KOPT-K1 (cell line): Measurements from ENCODE around the gene TMPRSS13.

Experiments used
- H3K27ac ChIP-seq: fragments of 200-600 bp; sonication (generic); 2 replicates; pipeline ENCODE4 v1.5.1; 2016; ENCODE audit warnings: antibody characterized with exemption, mild to moderate bottlenecking, low read depth, low read length; ENCODE audit not compliant: poor library complexity, severe bottlenecking
- H3K36me3 ChIP-seq: fragments of 200-600 bp; sonication (generic); 2 replicates; pipeline ENCODE4 v1.5.1; 2017; ENCODE audit warnings: antibody characterized with exemption, mild to moderate bottlenecking, low read length, moderate library complexity; ENCODE audit not compliant: insufficient read depth
- H3K9me3 ChIP-seq: fragments of 200-600 bp; sonication (generic); 2 replicates; pipeline ENCODE4 v1.5.1; 2017; ENCODE audit warnings: antibody characterized with exemption, low read length, mild to moderate bottlenecking; ENCODE audit not compliant: insufficient read depth, poor library complexity, severe bottlenecking

Gene TMPRSS13

DNA sequence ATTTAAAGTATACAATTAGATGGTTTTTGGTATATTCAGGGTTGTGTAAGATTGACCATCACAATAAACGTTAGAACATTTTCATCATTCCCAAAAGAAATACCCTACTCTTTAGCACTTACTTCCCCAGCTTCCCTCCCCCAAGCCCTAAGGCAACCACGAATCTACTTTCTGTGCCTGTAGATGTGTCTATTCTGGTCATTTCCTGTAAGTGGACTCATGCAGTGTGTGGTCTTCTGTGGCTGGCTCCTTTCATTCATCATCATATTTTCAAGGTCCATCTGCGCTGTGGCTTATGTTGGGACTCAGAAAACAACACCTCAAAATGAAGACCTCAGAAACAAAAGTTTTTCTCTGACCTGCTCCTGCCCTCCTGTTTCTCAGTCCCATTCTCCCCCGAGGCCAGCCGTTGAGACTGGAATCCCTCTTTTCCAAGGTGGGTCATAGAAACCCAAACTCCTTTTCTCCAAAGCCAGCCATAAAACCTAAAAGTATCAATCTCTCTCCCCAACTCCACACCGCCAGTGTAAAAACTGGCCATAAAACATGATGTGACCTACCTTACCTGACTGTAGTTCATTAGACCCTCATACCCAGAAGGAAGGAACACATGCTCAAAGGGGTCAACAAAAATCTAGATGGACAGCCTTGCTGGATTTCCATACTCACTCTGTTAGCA is 12.9 kb upstream of the TMPRSS13 start:
- H3K9me3 ChIP-seq = peaks cover 8% of the 10 kb centered on the region
- no peaks in the 10 kb centered on the region for H3K36me3 ChIP-seq
- no peak overlapping the region for H3K27ac ChIP-seq

DNA sequence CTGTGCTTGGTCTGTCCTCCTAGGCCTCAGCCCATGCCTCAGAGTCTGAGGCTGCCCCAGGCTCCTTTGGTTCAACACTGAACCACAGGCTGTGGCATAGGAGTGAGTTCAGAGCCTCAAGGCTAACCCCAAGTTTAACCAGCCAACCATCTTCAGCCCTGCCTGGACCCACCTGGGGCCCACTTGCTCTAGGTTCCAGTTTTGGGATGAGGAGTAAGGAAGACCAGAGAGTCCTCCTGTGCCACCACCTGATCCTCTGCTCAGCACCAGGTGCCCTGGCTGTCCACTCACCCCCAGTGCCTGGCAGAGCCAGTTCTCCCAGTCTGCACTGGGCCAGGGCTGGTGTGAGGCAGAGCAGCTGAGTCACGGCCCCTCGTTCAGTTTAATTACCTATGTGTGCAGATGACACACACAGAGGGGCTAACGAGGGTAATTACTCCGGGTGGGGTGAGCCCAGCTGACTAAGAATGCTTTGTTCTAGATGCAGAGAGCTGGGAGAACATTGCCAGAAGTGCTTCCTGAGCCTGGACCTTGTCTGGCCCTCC is 12.0 kb upstream of the TMPRSS13 start:
- H3K9me3 ChIP-seq = peaks cover 8% of the 10 kb centered on the region
- H3K36me3 ChIP-seq = no peaks in the 10 kb centered on the region
- no peak overlapping the region for H3K27ac ChIP-seq

DNA sequence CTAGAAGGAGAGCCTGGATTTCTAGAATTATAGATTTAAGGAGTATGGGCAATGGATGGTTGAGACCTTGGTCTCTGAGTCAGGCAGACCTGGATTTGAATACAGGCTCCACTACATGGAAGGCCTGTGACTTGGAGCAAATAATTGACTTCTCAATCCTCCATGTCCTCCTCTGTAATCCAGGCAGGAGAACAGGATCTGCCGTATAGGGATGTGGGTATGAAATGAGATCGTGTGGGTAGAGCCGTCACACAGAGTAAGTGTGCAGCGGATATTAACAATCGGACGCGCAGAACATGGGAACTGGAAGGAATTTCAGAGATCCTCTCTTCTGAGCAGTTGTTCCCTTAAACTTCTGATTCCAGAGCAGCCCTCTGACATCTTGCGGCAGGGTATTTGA is 11.5 kb upstream of the TMPRSS13 start:
- Histone ChIP-seq H3K27ac (no peak overlapping the region), H3K36me3 (no peaks in the 10 kb centered on the region), H3K9me3 (peaks cover 8% of the 10 kb centered on the region)

DNA sequence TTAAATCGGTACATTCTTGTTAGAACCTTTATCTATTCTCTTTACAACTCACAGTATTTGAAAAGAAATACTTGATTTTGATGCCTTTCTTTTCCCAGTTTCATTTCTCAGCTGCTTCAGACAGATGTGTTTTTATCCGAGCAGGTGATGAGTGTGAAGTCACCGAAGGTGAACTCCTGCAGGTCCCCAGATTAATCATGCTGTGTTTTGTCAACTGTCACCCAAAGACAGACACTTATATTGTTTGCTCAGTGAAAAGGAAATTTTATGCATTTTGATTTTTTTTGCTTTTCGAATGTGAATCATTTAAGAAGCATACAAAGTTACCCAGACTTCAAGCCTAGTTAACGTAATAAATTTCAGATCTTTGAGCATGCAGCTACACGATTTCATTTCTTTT is 7.8 kb upstream of the TMPRSS13 start:
- Histone ChIP-seq H3K36me3 (no peaks in the 10 kb centered on the region), H3K27ac (no peak overlapping the region), H3K9me3 (no peaks in the 10 kb centered on the region)

DNA sequence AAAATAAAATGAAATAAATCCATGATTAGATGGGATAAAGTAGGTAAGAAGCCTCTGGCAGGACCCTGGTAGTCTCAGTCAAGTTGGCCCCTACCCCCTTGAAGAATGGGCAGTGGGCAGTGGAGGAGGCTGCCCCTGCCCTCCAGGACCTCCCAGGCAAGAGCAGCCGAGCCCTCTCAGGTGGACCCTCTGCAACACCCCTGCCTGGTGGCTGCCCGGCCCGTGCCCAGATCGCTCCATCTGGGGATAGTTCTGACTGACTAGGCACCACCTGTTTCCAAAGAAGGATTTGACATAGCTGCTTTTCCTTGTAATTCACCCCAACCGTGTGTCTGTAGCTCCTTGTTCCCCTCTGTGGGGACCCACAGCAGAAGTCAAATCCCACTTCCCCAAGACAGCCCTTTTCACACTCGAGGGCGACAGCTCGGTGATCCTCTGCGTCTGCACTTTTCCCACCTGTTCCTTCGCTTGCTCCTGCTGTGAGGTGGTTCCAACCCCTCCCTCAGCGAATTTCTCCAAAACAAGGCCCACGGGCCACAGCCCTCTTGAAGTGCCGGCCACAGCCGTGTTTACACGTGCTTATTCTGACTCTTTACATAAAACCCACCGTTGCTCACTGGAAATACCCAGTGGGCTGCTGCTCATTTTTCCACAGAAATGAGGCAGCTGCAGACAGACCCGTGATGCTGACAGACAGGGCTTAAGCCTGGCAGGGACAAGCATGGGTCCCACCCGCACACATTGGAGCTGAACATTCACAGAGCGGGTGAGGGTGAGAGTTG is 5.5 kb upstream of the TMPRSS13 start:
- Histone ChIP-seq H3K27ac (no peak overlapping the region), H3K36me3 (no peaks in the 10 kb centered on the region), H3K9me3 (no peaks in the 10 kb centered on the region)

DNA sequence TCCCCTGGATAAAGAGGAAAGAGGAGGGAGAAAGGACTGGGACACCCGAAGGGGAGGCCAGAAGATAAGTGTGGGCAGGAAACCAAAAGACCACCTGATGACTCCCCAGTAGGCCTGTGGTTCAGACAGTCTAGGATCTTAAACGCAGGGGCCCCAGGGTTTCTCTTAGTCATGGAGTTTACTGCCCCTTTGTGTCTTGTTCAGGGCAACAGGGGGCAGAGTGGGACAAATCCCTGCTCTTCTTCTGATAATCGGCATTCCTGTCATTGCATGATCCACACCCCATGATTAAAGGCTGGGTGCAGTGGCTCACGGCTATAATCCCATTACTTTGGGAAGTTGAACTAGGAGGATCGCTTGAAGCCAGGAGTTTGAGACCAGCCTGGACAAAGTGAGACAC is 4.7 kb upstream of the TMPRSS13 start:
- H3K27ac ChIP-seq = peak overlapping the region; percentile 18
- no peaks in the 10 kb centered on the region for H3K9me3 ChIP-seq

DNA sequence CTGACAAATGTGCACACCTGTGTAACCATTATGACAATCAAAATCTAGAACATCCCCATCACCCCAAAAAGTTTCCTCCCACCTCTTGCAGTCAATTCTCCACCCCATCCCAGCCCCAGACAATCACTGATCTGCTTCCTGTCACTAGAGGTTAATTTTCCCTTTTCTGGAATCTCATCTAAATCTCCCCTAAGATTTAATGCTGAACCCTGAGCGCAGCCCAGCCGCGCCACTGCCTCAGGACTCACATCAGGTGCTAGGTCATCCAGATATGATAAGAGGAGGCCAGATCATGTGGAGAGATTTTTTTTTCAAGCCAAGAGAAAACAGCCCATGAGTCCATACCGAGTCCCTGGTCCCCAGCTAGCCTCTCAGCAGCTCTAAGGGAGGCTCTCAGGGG is 4.3 kb upstream of the TMPRSS13 start:
- no peaks in the 10 kb centered on the region for H3K36me3 ChIP-seq
- peak overlapping the region; percentile 18 for H3K27ac ChIP-seq
- no peaks in the 10 kb centered on the region for H3K9me3 ChIP-seq

More for the DNA sequence above, 4.7 kb upstream of the TMPRSS13 start:
- H3K36me3 ChIP-seq = no peaks in the 10 kb centered on the region

DNA sequence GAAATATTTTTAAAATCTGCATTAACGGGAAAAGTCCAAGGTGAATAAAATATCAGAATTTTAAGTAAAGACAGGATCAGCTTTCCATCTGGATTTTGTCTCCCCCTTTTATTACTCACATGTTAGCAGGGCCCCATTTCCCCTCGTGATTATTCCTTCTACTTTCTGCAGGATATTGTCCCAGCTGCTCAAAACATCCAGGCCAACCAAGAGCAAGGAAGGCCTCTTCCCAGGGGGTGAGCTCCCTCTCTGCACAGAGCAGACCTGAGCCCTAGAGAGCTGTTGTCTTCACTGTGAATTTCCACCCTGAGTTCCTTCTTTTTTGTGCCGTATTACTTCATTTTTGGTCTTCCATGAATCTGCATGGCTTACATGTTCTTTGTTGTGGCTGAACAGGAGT is 3.7 kb upstream of the TMPRSS13 start:
- Histone ChIP-seq H3K27ac (peak overlapping the region; percentile 84), H3K36me3 (no peaks in the 10 kb centered on the region), H3K9me3 (no peaks in the 10 kb centered on the region)

DNA sequence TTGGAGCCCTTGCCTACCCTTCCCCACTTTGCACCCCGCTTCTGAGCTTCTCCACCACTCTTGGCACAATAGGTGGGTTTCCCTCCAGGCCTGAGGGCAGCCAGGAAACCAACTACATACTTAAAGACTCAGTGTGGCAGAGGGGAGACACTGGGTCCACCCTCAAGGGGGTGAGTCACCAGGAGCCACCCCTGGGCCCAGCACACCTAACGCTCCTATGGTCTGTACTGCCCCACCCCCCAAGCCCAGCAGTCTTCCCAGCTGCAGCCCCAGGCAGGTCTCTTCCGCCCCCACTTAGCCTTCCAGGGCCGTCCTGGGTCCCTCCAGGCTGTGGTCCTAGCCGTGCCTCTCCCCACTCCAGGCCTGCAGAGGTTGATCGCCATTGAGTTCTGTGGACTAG is 3.2 kb upstream of the TMPRSS13 start:
- H3K36me3 ChIP-seq = no peaks in the 10 kb centered on the region
- no peaks in the 10 kb centered on the region for H3K9me3 ChIP-seq
- H3K27ac ChIP-seq = peak overlapping the region; percentile 84

DNA sequence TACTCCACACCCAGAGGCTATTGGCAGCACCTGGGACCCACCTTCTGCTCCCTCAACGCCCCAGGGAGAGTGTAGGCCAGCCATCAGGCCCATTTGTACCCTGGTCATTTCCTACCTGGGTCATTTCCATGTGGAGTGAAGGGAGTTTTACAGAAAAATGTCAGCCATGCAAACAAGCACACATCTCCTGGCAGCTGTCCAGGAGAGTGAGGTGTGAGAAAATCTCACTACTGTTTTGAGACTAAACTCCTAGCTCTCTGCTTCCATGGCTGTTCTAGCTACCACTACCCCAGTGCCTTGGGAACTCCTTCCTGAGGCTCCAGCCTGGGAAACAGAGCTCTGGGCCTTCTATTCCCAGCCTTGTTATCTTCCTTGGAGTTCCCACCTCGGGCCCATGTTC is 2.8 kb upstream of the TMPRSS13 start:
- Histone ChIP-seq H3K36me3 (no peaks in the 10 kb centered on the region), H3K27ac (peak overlapping the region; percentile 84), H3K9me3 (no peaks in the 10 kb centered on the region)

DNA sequence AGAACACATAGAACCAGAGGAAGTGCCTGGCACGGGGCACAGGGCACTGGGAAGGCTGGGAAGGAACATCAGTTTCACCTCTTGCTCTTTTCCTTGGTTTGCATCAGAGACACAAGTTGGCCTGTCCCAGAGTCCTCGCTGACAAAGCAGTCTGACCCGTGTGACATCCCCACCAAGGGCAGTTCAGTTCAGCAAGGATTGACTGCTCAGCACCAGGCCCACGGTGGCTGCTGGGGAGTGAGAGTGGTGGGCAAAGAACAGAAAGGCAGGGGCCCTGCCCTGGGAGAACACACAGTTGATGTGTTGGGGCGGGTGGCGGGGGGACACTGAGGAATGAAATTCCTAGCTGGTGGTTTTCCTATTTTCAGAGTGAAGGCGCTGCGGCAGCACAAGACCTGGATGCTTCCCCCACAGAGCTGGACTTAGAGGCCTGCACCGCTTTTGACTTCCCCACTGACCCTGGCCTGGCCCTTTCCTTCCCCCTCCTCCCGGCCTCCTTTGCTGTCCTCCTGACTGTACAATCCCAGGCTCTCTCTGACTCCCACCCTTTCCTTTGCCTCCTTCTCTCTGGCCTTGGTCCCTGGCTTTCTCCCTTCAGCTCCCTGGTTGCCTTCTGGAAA is 2.2 kb upstream of the TMPRSS13 start:
- H3K9me3 ChIP-seq = no peaks in the 10 kb centered on the region
- no peaks in the 10 kb centered on the region for H3K36me3 ChIP-seq
- H3K27ac ChIP-seq = peak overlapping the region; percentile 84

DNA sequence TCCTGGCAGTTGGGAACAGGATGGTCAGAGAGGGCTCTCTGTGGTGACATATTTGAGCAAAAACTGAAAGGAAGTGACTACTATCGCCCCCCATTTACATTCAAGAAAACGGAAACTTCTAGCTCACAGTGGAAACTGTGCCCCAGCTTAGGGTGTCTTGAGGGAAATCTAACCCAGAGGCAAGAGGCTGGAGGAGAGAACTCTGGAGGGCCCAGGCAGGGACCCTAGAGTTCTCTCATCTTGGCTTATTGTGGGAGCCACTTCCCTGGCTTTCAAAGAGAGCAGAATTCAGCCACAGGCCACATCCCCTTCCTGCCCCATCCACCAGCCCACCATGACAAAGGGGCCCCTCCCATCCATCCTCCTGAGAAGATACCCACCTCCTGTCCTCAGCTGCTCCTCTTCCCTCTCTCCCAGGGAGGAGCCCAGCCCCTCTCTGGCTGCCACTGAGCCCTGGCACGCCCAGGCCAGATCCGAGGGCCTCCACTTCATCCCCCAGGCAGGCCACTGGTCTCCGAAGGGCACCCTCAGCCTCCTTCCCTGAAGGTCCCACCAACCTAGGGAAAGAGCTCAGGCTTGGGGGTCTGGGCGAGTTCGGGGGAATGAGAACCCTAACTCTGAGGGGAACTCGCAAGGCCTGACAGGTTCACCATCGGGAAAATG is 1.6 kb upstream of the TMPRSS13 start:
- H3K36me3 ChIP-seq = no peaks in the 10 kb centered on the region
- H3K9me3 ChIP-seq = no peaks in the 10 kb centered on the region
- peak overlapping the region; percentile 84 for H3K27ac ChIP-seq

DNA sequence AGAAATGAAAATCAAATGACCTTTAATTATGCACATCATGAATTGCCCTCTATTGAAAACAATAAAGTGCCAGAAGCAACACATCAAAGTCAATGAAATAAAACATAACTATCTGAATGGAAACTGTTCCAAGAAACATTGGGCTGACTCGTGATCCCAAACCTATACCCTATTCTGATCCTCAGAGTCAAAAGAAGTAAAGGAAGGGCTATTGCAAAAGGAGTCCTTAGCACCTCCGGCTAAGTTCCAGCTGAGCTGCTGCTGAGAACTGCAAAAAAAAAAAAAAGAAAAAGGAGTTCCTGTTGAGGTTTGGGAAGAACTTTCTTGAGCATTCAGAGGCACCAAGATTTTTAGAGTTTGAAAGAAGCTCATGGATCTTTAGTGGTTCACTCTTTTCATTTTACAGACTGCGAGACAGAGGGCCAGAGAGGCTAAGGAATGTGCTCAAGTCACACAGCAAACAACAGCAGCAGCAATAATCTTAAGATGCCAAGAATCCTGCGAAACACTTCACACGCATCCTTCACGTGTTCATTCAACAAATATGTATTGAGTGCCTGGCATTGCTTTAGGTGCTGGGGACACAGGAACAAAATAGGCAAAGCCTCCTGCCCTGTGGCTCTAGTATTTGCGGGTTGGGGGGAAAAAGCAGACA is 841 bp upstream of the TMPRSS13 start:
- Histone ChIP-seq H3K36me3 (no peaks in the 10 kb centered on the region), H3K27ac (peak overlapping the region; percentile 84), H3K9me3 (no peaks in the 10 kb centered on the region)

DNA sequence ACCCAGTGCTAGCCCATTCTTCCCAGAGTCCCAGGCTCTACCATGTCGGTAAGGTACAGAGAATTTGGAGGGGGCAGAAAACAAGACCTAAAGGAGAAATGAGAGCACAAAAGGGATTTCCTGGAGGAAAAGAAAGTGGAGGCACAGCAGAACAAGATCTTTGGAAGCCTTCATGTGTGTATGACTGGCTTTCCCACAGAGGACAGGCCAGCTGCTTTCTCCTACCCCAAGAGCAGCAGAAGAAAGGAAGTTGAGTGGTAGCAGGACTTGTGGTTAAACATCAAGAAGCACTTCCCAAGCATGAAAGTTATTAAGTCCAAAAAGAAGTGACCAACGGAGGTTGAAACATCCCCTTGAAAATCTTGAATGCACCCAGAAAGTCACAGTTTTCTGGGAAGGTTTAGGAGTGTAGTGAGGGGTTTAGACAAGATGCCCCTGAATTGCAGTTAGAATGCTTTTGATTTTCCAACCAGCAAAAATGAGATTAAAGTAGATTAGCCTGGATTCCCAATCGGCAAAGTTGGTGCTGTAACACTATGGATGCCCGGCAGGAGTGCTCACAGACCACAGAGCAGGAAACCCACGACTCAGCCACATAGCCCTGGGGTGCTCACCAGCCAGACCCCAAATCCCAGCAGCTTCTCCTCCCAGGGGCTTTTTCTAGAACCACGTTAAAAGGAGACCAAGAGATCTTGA is 608 bp downstream of the TMPRSS13 start:
- H3K36me3 ChIP-seq = no peaks in the 10 kb centered on the region
- peak overlapping the region; percentile 84 for H3K27ac ChIP-seq

More for the DNA sequence above, 608 bp downstream of the TMPRSS13 start:
- H3K9me3 ChIP-seq = no peaks in the 10 kb centered on the region
